ENCODE data around the gene NEDD4L.

NEDD4L gene

GRCh38 chr18:58389745-58390144 lies 345.7 kb downstream of the NEDD4L start:
- no peak overlapping the region for H3K4me3 ChIP-seq (ENCODE audit: low read depth, low read length)
- TF ChIP-seq MAX (IDR thresholded peaks at IDR 0.05; ENCODE audit: low read depth, low read length): no peak
- no peak for DNase-seq (ENCODE audit: low read depth)

GRCh38 chr18:58390399-58390798 lies 346.4 kb downstream of the NEDD4L start:
- DNase-seq (ENCODE audit: low read depth): no peak
- TF ChIP-seq MYC (IDR thresholded peaks at IDR 0.05; ENCODE audit: low read depth, low read length) (no peak), POLR2A (IDR thresholded peaks at IDR 0.05; ENCODE audit: extremely low read depth, insufficient read length) (no peak), CTCF (IDR thresholded peaks at IDR 0.05; ENCODE audit: low read depth, low read length) (no peak), MAX (IDR thresholded peaks at IDR 0.05; ENCODE audit: low read depth, low read length) (no peak)

GRCh38 chr18:58391231-58391825 lies 347.3 kb downstream of the NEDD4L start:
- H3K4me3 ChIP-seq (ENCODE audit: low read depth, low read length): no peak overlapping the region
- no peak for TF ChIP-seq POLR2A (IDR thresholded peaks at IDR 0.05; ENCODE audit: extremely low read depth, insufficient read length)
- TF ChIP-seq CTCF (IDR thresholded peaks at IDR 0.05; ENCODE audit: low read depth, low read length): no peak
- TF ChIP-seq MYC (IDR thresholded peaks at IDR 0.05; ENCODE audit: low read depth, low read length): no peak
- no peak for TF ChIP-seq MAX (IDR thresholded peaks at IDR 0.05; ENCODE audit: low read depth, low read length)
- DNase-seq (ENCODE audit: low read depth): no peak

More at GRCh38 chr18:58390399-58390798, 346.4 kb downstream of the NEDD4L start:
- H3K4me3 ChIP-seq (ENCODE audit: low read depth, low read length): no peak overlapping the region

- no peak for DNase-seq (ENCODE audit: low read depth)
- no peak overlapping the region for H3K4me3 ChIP-seq (ENCODE audit: low read depth, low read length)
- TF ChIP-seq POLR2A (IDR thresholded peaks at IDR 0.05; ENCODE audit: extremely low read depth, insufficient read length) (no peak), MAX (IDR thresholded peaks at IDR 0.05; ENCODE audit: low read depth, low read length) (no peak), CTCF (IDR thresholded peaks at IDR 0.05; ENCODE audit: low read depth, low read length) (no peak), MYC (IDR thresholded peaks at IDR 0.05; ENCODE audit: low read depth, low read length) (no peak)
Observed at GRCh38 chr18:58391932-58392323, 347.9 kb downstream of the NEDD4L start.

GRCh38 chr18:58392324-58393000 lies 348.4 kb downstream of the NEDD4L start:
- no peak for DNase-seq (ENCODE audit: low read depth)
- no peak overlapping the region for H3K4me3 ChIP-seq (ENCODE audit: low read depth, low read length)
- no peak for TF ChIP-seq POLR2A (IDR thresholded peaks at IDR 0.05; ENCODE audit: extremely low read depth, insufficient read length)
- no peak for TF ChIP-seq MYC (IDR thresholded peaks at IDR 0.05; ENCODE audit: low read depth, low read length)
- no peak for TF ChIP-seq CTCF (IDR thresholded peaks at IDR 0.05; ENCODE audit: low read depth, low read length)
- TF ChIP-seq MAX (IDR thresholded peaks at IDR 0.05; ENCODE audit: low read depth, low read length): no peak

DNA sequence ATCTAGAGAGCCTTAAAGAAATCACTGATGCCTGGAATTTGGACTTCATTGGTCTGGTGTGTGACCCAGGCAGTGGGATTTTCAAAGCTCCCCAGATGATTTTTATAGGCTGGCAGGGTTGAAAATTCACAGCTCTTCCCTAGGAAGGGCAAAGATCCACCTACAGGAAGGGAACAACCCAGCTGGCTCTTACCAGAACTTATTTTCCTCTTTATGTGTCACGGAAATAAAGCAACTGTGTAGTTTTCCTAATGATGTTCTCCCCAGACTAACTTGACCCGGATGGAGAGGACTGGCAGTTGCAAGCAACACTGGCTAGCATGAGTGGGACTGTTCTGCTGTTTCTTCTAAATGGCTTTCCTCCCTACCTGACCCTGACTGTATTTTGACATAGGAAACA lies 349.3 kb downstream of the NEDD4L start:
- TF ChIP-seq CTCF (IDR thresholded peaks at IDR 0.05; ENCODE audit: low read depth, low read length) (no peak), MAX (IDR thresholded peaks at IDR 0.05; ENCODE audit: low read depth, low read length) (no peak), POLR2A (IDR thresholded peaks at IDR 0.05; ENCODE audit: extremely low read depth, insufficient read length) (no peak), MYC (IDR thresholded peaks at IDR 0.05; ENCODE audit: low read depth, low read length) (no peak)
- no peak for DNase-seq (ENCODE audit: low read depth)
- H3K4me3 ChIP-seq (ENCODE audit: low read depth, low read length): no peak overlapping the region
